Measurements from ENCODE around the gene KRTAP9-6.

DNA sequence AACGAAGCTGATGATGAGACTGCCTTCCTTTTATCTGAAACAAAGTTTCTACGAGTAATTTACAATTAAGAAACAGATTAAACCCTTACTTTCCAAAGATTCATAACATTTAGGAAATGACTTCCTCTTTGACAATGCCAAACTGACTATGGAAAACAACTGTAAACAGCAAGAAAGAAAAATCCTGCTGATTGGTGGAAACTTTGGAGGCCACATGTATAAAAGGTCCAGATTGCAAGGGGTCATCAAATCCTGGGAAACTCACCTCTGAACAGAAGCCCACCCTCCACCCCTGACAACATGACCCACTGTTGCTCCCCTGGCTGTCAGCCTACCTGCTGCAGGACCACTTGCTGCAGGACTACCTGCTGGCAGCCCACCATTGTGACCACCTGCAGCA lies at the start of gene KRTAP9-6:
- TF ChIP-seq POLR2A (IDR thresholded peaks at IDR 0.05), result no peak
- TF ChIP-seq, protein P1, sequence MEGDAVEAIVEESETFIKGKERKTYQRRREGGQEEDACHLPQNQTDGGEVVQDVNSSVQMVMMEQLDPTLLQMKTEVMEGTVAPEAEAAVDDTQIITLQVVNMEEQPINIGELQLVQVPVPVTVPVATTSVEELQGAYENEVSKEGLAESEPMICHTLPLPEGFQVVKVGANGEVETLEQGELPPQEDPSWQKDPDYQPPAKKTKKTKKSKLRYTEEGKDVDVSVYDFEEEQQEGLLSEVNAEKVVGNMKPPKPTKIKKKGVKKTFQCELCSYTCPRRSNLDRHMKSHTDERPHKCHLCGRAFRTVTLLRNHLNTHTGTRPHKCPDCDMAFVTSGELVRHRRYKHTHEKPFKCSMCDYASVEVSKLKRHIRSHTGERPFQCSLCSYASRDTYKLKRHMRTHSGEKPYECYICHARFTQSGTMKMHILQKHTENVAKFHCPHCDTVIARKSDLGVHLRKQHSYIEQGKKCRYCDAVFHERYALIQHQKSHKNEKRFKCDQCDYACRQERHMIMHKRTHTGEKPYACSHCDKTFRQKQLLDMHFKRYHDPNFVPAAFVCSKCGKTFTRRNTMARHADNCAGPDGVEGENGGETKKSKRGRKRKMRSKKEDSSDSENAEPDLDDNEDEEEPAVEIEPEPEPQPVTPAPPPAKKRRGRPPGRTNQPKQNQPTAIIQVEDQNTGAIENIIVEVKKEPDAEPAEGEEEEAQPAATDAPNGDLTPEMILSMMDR (IDR thresholded peaks at IDR 0.05), result no peak

Data from adrenal gland (tissue), 5 donors.